ENCODE measurements around the gene TNRC6A.
"Not testable (repeated sequence)": the region's sequence is repeated elsewhere in the genome, so short reads cannot be mapped to it uniquely, and the experiment has no call there.

TNRC6A gene

DNA sequence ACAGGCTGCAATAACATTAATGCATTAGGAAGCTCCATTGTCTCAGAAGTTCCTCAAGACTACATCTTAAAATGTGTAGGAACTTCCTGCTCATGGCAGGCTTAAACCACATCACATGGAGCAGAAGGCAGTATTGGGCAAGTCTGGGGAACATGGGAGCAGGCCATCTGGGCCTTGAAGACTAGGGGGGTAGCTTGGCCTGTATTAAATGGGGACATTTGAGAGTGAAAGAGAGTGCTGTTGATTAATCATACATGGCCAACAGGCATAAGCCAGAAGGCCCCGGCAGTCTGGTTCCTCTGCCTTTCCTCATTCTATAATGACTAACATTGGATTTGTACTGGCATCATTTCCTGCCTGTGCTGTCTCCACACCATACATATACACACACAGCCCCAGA, 91.1 kb downstream of the TNRC6A start:
- DNase-seq, result no peak

GRCh38 chr16:24821129-24821528, 91.7 kb downstream of the TNRC6A start:
- DNase-seq, result no peak

DNA sequence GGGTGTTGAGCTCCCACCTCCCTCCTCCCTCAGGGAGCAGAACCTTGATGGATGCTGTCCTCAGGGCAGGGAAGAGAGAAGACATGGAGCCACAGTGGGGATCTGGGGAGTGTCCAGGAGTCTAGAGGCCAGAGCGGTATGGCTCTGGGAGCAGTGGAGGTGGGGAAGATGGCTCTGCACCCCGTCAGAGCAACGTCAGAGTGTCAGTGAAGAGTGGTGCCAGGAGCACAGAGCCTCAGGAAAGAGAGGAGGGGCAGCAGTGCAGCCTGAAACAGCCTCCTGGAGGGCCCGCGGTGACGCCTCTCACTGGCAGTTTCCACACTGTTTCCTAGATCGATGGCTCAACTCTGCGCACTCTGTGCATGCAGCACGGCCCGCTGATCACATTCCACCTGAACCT, 93.1 kb downstream of the TNRC6A start:
- no peak for DNase-seq

- DNase-seq, result no peak
These were observed 93.5 kb downstream of the TNRC6A start for GRCh38 chr16:24822974-24823373.

DNA sequence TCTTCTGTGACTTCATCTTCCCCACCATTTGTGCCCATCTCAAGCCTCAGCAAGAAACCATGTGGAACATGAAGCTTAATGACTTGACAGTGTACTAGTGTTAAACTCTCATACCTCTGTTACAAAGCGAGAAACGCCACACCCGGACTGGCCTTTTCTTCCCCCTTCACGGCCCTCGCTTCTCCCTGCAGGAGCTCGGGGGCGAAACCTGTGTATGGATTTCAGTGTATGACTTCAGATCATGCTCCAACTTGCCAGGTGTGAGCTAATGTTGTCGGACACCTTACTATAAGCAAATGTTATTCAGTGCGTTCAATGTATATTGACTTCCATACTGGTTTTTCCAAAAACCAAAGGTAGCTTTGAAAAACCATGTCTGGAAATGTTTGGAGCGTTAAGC, 96.2 kb downstream of the TNRC6A start:
- DNase-seq, result no peak

DNA sequence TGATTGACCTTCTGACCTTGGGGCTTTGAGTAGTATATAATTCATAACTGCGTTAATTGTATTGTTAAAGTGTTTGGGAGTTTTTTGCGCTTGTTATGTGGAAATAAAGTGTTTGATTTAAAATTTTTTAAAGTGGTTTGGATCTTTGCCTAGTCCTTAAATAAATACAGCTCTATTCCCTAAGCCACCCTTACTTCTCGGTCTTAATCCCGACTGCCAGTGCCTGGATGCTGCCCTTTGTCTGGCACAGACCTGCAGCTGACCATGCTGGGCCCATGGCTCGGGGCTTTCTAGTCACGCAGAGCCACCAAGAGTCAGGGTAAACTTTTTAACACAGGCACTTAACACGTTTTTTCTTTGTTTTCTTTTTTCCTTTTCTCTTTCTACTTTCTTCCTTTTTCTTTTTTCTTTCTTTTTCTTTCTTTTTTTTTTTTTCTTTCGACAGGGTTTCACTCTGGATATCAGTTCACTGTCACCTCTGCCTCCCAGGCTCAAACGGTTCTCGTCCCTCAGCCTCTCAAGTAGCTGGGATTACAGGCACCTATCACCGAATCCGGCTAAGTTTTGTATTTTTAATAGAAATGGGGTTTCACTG, 96.7 kb downstream of the TNRC6A start:
- DNase-seq, result no peak

DNA sequence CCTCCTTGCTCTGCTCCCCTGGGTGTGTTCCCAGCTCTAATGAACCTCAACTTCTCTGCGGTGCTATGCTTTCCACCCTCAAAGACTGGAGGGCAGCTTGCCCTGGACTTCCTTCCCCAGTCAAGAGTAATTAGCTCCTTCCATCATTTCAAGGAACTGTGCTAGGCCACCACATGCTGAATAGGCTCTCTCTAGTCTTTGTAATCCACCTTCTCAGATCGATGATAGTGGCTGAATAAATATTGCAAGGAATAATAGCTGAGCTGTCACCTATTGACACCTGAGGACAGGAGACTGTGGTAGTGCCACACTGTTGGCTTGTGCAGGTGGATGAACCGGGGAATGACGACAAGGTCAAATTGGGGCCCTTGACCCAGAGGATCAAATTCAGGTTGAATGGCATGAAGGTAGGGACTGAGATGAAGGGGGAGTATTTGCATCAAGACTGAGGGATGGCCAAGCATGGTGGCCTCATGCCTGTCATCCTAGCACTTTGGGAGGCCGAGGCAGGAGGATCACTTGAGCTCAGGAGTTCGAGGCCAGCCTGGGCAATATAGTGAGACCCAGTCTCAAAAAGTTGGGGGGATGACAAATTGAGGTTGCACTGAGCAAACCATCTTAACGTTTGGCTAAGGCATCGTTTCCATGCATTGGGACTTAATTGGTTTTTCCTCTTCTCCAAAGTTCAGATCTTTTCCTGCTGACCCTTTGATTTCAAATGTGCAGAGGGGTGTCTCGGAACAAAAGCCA, 97.5 kb downstream of the TNRC6A start:
- DNase-seq, result no peak

GRCh38 chr16:24829153-24829552, 99.7 kb downstream of the TNRC6A start:
- no peak for DNase-seq

GRCh38 chr16:24833352-24833751, 103.9 kb downstream of the TNRC6A start:
- DNase-seq, result no peak

- no peak for DNase-seq
These were observed 105.2 kb downstream of the TNRC6A start for GRCh38 chr16:24834459-24835335.

- no peak for DNase-seq
These were observed 107.4 kb downstream of the TNRC6A start for GRCh38 chr16:24836836-24837235.

GRCh38 chr16:24837969-24838368, 108.5 kb downstream of the TNRC6A start:
- no peak for DNase-seq

DNA sequence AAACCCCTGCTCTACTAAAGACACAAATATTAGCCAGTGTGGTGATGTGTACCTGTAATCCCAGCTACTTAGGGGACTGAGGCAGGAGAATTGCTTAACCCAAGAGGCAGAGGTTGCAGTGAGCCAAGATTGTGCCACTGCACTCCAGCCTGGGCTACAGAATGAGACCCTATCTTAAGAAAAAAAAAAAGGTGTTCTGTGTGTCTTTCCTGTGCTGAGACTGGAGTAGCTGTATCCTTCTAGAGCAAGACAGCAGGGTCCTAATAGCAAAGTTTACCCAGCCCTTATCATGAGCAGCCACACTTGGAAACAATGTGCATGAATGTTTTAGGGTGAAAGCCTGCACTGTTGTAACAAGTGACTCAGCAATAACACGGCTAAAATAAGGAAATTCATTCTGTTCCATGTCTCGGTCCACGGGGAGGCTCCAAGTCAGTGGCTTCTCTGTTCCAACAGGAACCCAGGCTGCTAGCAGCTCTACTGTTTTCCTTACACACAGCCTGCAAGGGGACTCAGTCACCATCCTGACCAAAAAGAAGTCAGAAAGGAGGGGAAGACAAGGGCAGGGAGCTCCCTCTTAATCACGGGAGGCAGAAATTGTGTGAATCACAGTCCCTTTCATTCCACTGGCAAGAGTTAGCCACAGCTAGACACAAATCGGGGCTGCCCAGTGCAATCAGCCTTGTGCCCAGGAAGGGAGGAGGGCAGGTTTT, 109.3 kb downstream of the TNRC6A start:
- DNase-seq, result no peak

DNA sequence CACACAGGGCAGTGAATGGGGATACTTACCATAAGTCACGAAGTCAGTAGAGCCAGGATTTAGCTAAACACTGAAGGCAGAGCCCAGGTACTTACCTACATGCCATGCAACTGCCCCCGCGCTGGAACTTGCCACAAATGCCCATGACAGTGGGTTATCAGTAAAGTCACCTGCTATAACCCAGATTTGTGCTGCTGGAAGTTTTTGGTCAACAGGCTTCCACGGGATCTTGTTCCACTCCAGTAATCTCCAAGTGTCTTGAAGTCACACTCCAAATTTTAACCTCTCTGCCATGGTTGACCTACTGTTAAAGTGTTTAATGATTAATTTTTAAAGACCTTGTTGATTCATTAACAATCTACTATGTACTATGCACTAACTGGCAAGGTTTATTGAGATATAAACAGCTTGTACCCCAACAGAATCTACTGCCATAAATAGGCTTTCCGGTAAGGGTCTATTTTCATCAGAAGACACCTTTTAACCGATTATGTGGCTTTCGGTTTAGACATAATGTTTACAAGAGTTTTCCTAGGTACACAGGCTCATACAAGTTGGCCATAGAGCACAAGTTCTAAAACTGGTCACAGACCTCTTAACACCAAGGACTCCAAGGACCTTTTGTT, 110.0 kb downstream of the TNRC6A start:
- no peak for DNase-seq

- no peak for DNase-seq
These were observed 111.8 kb downstream of the TNRC6A start for GRCh38 chr16:24841291-24841690.

- DNase-seq, result no peak
These were observed 114.9 kb downstream of the TNRC6A start for GRCh38 chr16:24844101-24845030.

DNA sequence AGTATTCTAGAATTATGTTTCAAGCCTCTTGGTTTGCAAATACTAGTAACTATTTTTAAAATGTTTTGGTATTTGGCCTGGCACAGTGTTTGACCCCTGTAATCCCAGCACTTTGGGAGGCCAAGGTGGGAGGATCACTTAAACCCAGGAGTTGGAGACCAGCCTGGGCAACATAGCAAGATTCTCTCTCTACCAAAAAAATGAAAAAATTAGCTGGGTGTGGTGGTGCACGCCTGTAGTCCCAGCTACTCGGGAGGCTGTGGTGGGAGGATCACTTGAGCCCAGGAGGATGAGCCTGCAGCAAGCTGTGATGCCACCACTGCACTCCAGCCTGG, 115.5 kb downstream of the TNRC6A start:
- DNase-seq, result not testable (repeated sequence)

GRCh38 chr16:24845726-24846547, 116.5 kb downstream of the TNRC6A start, which contains the start of gene SLC5A11:
TSS of gene SLC5A11 (plus strand) at chr16:24845963. CDS start at chr16:24858644, 12,681 bp downstream.
- DNase-seq, result no peak

- no peak for DNase-seq
These were observed 117.3 kb downstream of the TNRC6A start for GRCh38 chr16:24846548-24847357.

- DNase-seq, result no peak
These were observed 117.9 kb downstream of the TNRC6A start for GRCh38 chr16:24847358-24847664.

Measured in NCI-H187 treated with DMSO at 0.1 percent for 48 hours (cell line).